GM13976 (cell line): ENCODE measurements around the gene NAPB.

Experiments
- DNase-seq: peaks from one replicate; pipeline ENCODE4 v3.0.0; 2012; ENCODE audit warnings: low spot score
- CTCF ChIP-seq: IDR thresholded peaks from 2 replicates; pipeline ENCODE4 v1.5.1; 2012; ENCODE audit warnings: borderline replicate concordance, mild to moderate bottlenecking; ENCODE audit not compliant: insufficient read depth; ENCODE audit errors: extremely low read depth, missing control alignments, control extremely low read depth
- in situ Hi-C: fragments of 300-500 bp; cut with MboI; formaldehyde crosslinking; loops from one replicate; pipeline ENCODE4 v1.12.0; 2022; ENCODE audit warnings: low sequenced_read_pairs, mixed read lengths, inconsistent platforms; ENCODE audit not compliant: unreplicated experiment

Gene NAPB

GRCh38 chr20:23344336-23344735 lies 77.0 kb downstream of the NAPB start:
- in situ Hi-C loops = loop anchor here (25.0 kb wide), 1 partner anchor 657 kb away; no protein-coding TSS in a partner anchor

GRCh38 chr20:23343590-23343989 lies 77.7 kb downstream of the NAPB start:
- no peak for DNase-seq
- in situ Hi-C loops = loop anchor here (25.0 kb wide), 1 partner anchor 656 kb away; no protein-coding TSS in a partner anchor
- TF ChIP-seq CTCF = no peak

More at GRCh38 chr20:23344336-23344735, 77.0 kb downstream of the NAPB start:
- no peak for TF ChIP-seq CTCF
- DNase-seq = no peak

DNA sequence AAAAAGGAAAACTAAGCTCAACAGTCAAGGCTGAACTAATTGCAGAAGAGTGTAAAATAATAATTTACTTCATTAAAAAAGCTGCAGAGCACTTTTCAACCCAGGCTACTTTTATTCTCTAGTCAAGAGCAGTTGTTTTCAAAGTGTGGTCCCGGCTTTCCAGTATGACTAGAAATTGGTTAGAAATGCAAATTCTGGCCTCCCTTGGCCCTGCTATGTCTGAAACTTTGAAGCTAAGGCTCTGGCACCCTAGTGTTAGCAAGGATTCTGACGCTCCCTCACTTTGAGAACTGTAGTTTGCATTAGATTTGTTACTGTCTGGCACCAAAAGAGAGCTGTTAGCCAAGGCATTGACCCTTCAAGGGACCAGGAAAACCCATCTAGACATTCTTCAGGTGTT lies 80.2 kb downstream of the NAPB start:
- DNase-seq = no peak
- in situ Hi-C loops = loop anchor here (25.0 kb wide), 1 partner anchor 654 kb away; no protein-coding TSS in a partner anchor
- TF ChIP-seq CTCF = no peak

DNA sequence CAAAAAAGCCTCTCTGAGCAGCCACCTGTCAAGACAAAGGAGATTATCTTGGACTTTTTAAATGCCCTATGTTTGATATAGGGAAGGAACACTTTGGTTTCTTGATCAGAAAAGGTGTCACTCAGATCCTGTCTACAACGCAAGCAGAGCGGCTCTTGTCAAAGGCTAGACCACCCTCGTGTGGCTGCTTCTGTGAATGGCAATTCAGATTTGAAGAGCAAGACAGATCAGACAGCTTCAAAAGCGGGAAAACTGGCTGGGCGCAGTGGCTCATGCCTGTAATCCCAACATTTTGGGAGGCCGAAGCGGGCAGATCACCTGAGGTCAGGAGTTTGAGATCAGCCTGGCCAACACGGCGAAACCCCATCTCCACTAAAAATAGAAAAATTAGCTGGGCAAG lies 80.8 kb downstream of the NAPB start:
- DNase-seq = peak; percentile 68
- peak; percentile 29 for TF ChIP-seq CTCF
- in situ Hi-C loops = loop anchor here (25.0 kb wide), 1 partner anchor 653 kb away; no protein-coding TSS in a partner anchor

DNA sequence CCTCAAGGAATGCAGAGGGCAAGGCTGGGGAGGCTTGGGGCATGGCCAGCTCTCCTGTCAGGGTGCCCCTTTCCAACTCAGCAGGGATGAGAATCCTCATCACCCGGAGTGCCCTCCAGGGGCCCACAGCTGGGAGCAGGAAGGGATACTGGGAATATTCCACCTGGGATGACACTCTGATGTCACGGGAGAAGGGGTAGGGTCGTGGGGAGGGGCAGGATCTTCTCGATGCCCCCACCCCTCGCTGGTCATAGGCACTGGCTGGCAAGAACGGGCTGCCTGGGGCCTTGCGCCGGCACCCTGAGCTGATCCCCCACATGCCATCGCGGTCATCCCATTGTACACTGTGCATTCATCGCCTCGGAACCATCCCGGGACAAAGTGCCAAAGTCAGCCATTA lies 81.3 kb downstream of the NAPB start:
- no peak for DNase-seq
- TF ChIP-seq CTCF = no peak
- in situ Hi-C loops = loop anchor here (25.0 kb wide), 1 partner anchor 653 kb away; no protein-coding TSS in a partner anchor

GRCh38 chr20:23337312-23337711 lies 84.0 kb downstream of the NAPB start:
- no peak for DNase-seq
- in situ Hi-C loops = loop anchor here (25.0 kb wide), 1 partner anchor 650 kb away; no protein-coding TSS in a partner anchor
- no peak for TF ChIP-seq CTCF
